ENCODE results near the gene ADCYAP1.
A peak's percentile ranks its signal among the peaks of the same experiment; 100 is the strongest.

DNA sequence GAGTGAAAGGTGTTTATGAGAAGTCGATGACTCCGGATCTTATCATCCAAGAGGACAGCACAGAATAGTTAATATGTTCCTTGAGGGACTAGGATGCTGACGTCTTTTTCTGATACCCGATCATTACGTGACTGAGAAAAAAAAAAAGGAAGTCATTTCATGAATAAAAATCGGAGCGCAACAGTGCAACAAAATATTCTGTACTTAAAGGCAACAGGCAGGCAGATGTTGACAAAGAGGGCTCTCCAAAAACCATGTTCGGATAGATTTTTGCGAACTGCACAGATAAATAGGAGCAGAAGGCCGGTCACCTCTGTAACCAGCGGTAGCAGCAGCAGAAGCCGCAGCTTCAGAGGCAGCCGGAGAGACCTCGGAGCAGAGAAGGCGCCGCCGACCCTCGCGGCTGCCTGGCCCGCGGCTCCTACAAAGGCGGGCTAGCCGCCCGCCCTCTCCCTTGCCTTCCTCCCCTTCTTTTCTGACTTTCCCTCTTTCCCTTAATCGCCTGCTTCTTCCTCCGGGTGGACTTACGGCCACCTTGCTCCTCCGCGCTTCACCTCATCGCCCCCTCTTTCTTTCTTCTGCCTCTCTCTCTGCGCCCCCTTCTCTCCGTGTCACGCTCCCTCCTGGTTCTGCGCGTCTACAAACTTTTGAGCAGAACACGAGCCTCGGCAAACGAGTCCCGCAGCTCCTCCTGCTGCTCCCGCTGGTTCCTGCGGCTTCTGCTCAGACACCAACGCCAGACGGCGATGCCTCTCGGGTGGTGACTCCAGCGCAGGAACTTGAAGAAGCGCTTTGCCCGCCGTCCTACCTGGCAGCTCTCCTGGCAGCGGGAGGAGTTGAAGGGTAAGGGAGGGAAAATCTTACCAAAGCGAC, at the start of gene ADCYAP1:
- TF ChIP-seq EZH2 (IDR thresholded peaks at IDR 0.05; ENCODE audit: insufficient read depth, poor library complexity, severe bottlenecking) (peak; percentile 85), EZH2phosphoT487 (IDR thresholded peaks at IDR 0.05; ENCODE audit: insufficient read depth, low read depth) (no peak)
